ENCODE data around the gene LGALS9.

DNA sequence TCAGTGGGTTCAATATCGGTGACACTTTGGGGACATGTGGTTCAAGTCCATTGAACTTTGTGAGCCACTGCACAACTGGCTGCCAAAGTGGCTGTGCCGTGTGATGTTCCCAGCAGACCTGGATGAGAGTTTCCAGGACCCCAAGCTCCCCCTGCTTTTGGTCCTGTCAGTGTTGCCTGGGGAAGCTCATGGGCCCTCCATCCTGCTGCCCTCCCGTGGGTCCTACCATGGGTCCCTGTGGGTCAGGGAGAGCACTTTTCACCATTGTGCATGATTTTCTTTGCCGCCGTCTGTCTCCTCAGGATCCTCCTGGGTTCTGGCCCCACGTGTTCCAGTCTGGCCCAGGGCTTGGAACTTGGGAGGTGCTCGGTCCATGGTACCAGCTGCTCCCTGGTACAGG, 38.1 kb downstream of the LGALS9 start:
- TF ChIP-seq, protein P1, sequence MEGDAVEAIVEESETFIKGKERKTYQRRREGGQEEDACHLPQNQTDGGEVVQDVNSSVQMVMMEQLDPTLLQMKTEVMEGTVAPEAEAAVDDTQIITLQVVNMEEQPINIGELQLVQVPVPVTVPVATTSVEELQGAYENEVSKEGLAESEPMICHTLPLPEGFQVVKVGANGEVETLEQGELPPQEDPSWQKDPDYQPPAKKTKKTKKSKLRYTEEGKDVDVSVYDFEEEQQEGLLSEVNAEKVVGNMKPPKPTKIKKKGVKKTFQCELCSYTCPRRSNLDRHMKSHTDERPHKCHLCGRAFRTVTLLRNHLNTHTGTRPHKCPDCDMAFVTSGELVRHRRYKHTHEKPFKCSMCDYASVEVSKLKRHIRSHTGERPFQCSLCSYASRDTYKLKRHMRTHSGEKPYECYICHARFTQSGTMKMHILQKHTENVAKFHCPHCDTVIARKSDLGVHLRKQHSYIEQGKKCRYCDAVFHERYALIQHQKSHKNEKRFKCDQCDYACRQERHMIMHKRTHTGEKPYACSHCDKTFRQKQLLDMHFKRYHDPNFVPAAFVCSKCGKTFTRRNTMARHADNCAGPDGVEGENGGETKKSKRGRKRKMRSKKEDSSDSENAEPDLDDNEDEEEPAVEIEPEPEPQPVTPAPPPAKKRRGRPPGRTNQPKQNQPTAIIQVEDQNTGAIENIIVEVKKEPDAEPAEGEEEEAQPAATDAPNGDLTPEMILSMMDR (IDR thresholded peaks at IDR 0.05; ENCODE audit: insufficient read depth, low read depth, low read length), result no peak
- no peak for TF ChIP-seq EZH2 (IDR thresholded peaks at IDR 0.05; ENCODE audit: insufficient read depth, low read length)
